H7 (cell line): ENCODE data around the gene EHF. TPM values are rescaled to one million over a fixed set of nuclear protein-coding genes. Genes with fewer than 3 reads are reported as not detected.

Experiments
- DNase-seq: peaks from one replicate; pipeline ENCODE4 v3.0.0; 2012
- H3K27me3 ChIP-seq: 2 replicates; pipeline ENCODE4 v1.6.0; 2011; ENCODE audit warnings: mild to moderate bottlenecking, low read length; ENCODE audit not compliant: control insufficient read depth, insufficient read depth
- H3K36me3 ChIP-seq: replicated peaks from 2 replicates; pipeline ENCODE4 v1.5.1; 2011; ENCODE audit warnings: low read length; ENCODE audit not compliant: control insufficient read depth, insufficient read depth
- H3K4me3 ChIP-seq: 2 replicates; pipeline ENCODE4 v1.5.1; 2011; ENCODE audit warnings: low read depth, mild to moderate bottlenecking, control low read depth, low read length, moderate library complexity; ENCODE audit not compliant: insufficient read depth
- total RNA-seq: library from RNA; depleted of rRNA; stranded (reverse); fragments of >200 nt; shearing (Covaris generic); gene quantifications from 2 replicates; pipeline ENCODE4 v1.2.3, GENCODE V29; 2014

The EHF gene
- total RNA-seq, 1 experiment from 2014 or later, result 1.4 TPM

GRCh38 chr11:34652191-34652973 is 31.5 kb downstream of the EHF start:
- H3K36me3 ChIP-seq, result no peaks in the 10 kb centered on the region
- no peak overlapping the region for H3K4me3 ChIP-seq
- H3K27me3 ChIP-seq, result no peaks in the 10 kb centered on the region
- DNase-seq, result no peak

GRCh38 chr11:34653031-34653430 is 32.1 kb downstream of the EHF start:
- DNase-seq, result no peak
- Histone ChIP-seq H3K36me3 (no peaks in the 10 kb centered on the region), H3K4me3 (no peak overlapping the region), H3K27me3 (no peaks in the 10 kb centered on the region)

- Histone ChIP-seq H3K36me3 (no peaks in the 10 kb centered on the region), H3K4me3 (no peak overlapping the region), H3K27me3 (no peaks in the 10 kb centered on the region)
- DNase-seq, result no peak
Observed at GRCh38 chr11:34653851-34654482, 33.1 kb downstream of the EHF start.

GRCh38 chr11:34654483-34655334 is 33.8 kb downstream of the EHF start:
- Histone ChIP-seq H3K4me3 (no peak overlapping the region), H3K27me3 (no peaks in the 10 kb centered on the region), H3K36me3 (no peaks in the 10 kb centered on the region)
- DNase-seq, result no peak

GRCh38 chr11:34655335-34656008 is 34.6 kb downstream of the EHF start:
- H3K4me3 ChIP-seq, result no peak overlapping the region
- no peaks in the 10 kb centered on the region for H3K27me3 ChIP-seq
- H3K36me3 ChIP-seq, result no peaks in the 10 kb centered on the region
- no peak for DNase-seq

GRCh38 chr11:34656062-34656720 is 35.3 kb downstream of the EHF start:
- Histone ChIP-seq H3K27me3 (no peaks in the 10 kb centered on the region), H3K4me3 (no peak overlapping the region), H3K36me3 (no peaks in the 10 kb centered on the region)
- DNase-seq, result no peak

GRCh38 chr11:34658071-34659015 is 37.5 kb downstream of the EHF start:
- Histone ChIP-seq H3K4me3 (no peak overlapping the region), H3K36me3 (no peaks in the 10 kb centered on the region), H3K27me3 (no peaks in the 10 kb centered on the region)
- no peak for DNase-seq

- no peak for DNase-seq
- H3K27me3 ChIP-seq, result no peaks in the 10 kb centered on the region
- no peaks in the 10 kb centered on the region for H3K36me3 ChIP-seq
- no peak overlapping the region for H3K4me3 ChIP-seq
Observed at GRCh38 chr11:34659096-34659733, 38.3 kb downstream of the EHF start.

GRCh38 chr11:34665077-34665835 is 44.4 kb downstream of the EHF start:
- Histone ChIP-seq H3K36me3 (no peaks in the 10 kb centered on the region), H3K27me3 (no peaks in the 10 kb centered on the region), H3K4me3 (no peak overlapping the region)
- no peak for DNase-seq

GRCh38 chr11:34667810-34668582 is 47.1 kb downstream of the EHF start:
- no peak overlapping the region for H3K4me3 ChIP-seq
- no peak for DNase-seq
- H3K36me3 ChIP-seq, result no peaks in the 10 kb centered on the region
- H3K27me3 ChIP-seq, result no peaks in the 10 kb centered on the region

GRCh38 chr11:34668583-34669053 is 47.7 kb downstream of the EHF start:
- no peaks in the 10 kb centered on the region for H3K27me3 ChIP-seq
- H3K36me3 ChIP-seq, result no peaks in the 10 kb centered on the region
- H3K4me3 ChIP-seq, result no peak overlapping the region
- no peak for DNase-seq

GRCh38 chr11:34669458-34669857 is 48.6 kb downstream of the EHF start:
- no peak for DNase-seq
- no peaks in the 10 kb centered on the region for H3K36me3 ChIP-seq
- H3K27me3 ChIP-seq, result no peaks in the 10 kb centered on the region
- no peak overlapping the region for H3K4me3 ChIP-seq
